HG03025 (cell line): ENCODE measurements around the gene GABBR2.

Source experiments
- ATAC-seq: cut with Tn5 transposase; IDR thresholded peaks from one replicate; pipeline ENCODE4 v1.9.1; 2021; ENCODE audit warnings: mild to moderate bottlenecking, moderate library complexity; ENCODE audit not compliant: unreplicated experiment, low FRiP score

GABBR2 gene

GRCh38 chr9:98460704-98461103 is 248.0 kb downstream of the GABBR2 start:
- no peak for ATAC-seq

- no peak for ATAC-seq
Measured at GRCh38 chr9:98457726-98458370, 250.9 kb downstream of the GABBR2 start.

GRCh38 chr9:98456156-98456613 is 252.6 kb downstream of the GABBR2 start:
- no peak for ATAC-seq

GRCh38 chr9:98455256-98456155 is 253.2 kb downstream of the GABBR2 start:
- ATAC-seq, result no peak

- ATAC-seq, result no peak
Measured at GRCh38 chr9:98453589-98454311, 255.0 kb downstream of the GABBR2 start.

GRCh38 chr9:98451576-98451975 is 257.2 kb downstream of the GABBR2 start:
- ATAC-seq, result no peak

- ATAC-seq, result no peak
Measured at GRCh38 chr9:98450496-98450895, 258.2 kb downstream of the GABBR2 start.

GRCh38 chr9:98449871-98450270 is 258.9 kb downstream of the GABBR2 start:
- ATAC-seq, result no peak

GRCh38 chr9:98445576-98445975 is 263.2 kb downstream of the GABBR2 start:
- ATAC-seq, result no peak

- no peak for ATAC-seq
Measured at GRCh38 chr9:98444601-98445000, 264.1 kb downstream of the GABBR2 start.

- ATAC-seq, result no peak
Measured at GRCh38 chr9:98442541-98442940, 266.2 kb downstream of the GABBR2 start.

GRCh38 chr9:98442114-98442513 is 266.6 kb downstream of the GABBR2 start:
- ATAC-seq, result no peak

- ATAC-seq, result no peak
Measured at GRCh38 chr9:98438666-98439065, 270.1 kb downstream of the GABBR2 start.

GRCh38 chr9:98437458-98438034 is 271.2 kb downstream of the GABBR2 start:
- ATAC-seq, result no peak

GRCh38 chr9:98432960-98433359 is 275.8 kb downstream of the GABBR2 start:
- ATAC-seq, result no peak

- no peak for ATAC-seq
Measured at GRCh38 chr9:98432134-98432533, 276.6 kb downstream of the GABBR2 start.

GRCh38 chr9:98430535-98431292 is 278.0 kb downstream of the GABBR2 start:
- no peak for ATAC-seq

GRCh38 chr9:98429613-98430012 is 279.1 kb downstream of the GABBR2 start:
- no peak for ATAC-seq

- ATAC-seq, result no peak
Measured at GRCh38 chr9:98428454-98428853, 280.3 kb downstream of the GABBR2 start.

GRCh38 chr9:98427491-98427890 is 281.2 kb downstream of the GABBR2 start:
- ATAC-seq, result no peak
